Pancreas (tissue), 10 donors: Measurements from ENCODE around the gene CAPN2. TPM values are rescaled to one million over a fixed set of nuclear protein-coding genes. Genes with fewer than 3 reads are reported as not detected.
A peak's percentile ranks its signal among the peaks of the same experiment; 100 is the strongest.

Experiments
- ATAC-seq, 4 donors: fragments of 200-7000 bp; cut with Tn5 transposase; one replicate each; pipeline versions ENCODE4 v1.8.0 to v1.9.1; 2020; ENCODE audit warnings: mild to moderate bottlenecking in 4 of 4, moderate library complexity in 4 of 4
- DNase-seq, 6 donors: peaks; one replicate each; pipeline ENCODE4 v3.0.0-alpha.2; 2020
- FAIRE-seq: peaks from 2 replicates; lab custom pipeline; 2012; peaks lifted over from hg19 to GRCh38; lab: Jason Lieb, UNC
- H3K27ac ChIP-seq, 4 donors: fragments of 200-600 bp; sonication (generic); 1 replicate in 3 of 4; 2 replicates in 1 of 4; pipeline versions ENCODE4 v1.5.0 to v1.8.0; 2020
- H3K27me3 ChIP-seq, 4 donors: fragments of 200-600 bp; one replicate each; pipeline ENCODE4 v1.8.0; 2021
- H3K36me3 ChIP-seq, 3 donors: fragments of 200-600 bp; sonication (generic) in 1 of 3; one replicate each; pipeline versions ENCODE4 v1.5.0 to v1.8.0; 2020 to 2021
- H3K4me1 ChIP-seq, 3 donors: fragments of 200-600 bp; one replicate each; pipeline ENCODE4 v1.8.0; 2021
- H3K4me3 ChIP-seq, 4 donors: fragments of 200-600 bp; sonication (generic) in 2 of 4; one replicate each; pipeline versions ENCODE4 v1.5.0 to v1.8.0; 2020 to 2021
- H3K9me3 ChIP-seq, 4 donors: fragments of 200-600 bp; one replicate each; pipeline ENCODE4 v1.8.0; 2021
- WGBS, 2 donors: extraction: QIAGEN DNeasy Blood & Tissue Kit; methylation state at CpG; one replicate each; pipeline ENCODE4 v1.1.7; 2013; 5-methylcytosine and 5-hydroxymethylcytosine counted together
- intact Hi-C, 3 donors: fragments of 100-400 bp; cut with DNase I; formaldehyde crosslinking; loops; one replicate each; pipeline versions ENCODE4 v1.11.1 to v1.14.2; 2022
- polyA plus RNA-seq, 2 donors: library from polyadenylated mRNA; stranded (reverse); fragments of 200-250 nt; gene quantifications; one replicate each; pipeline ENCODE4 v1.2.3, GENCODE V29; 2013
- total RNA-seq, 6 donors: library from RNA; stranded (reverse); fragmentation: NEBNext Ultra II Directional in 4 of 6; extraction: Animal tissue kit (Norgen Biotek cat#: 25700) in 4 of 6; gene quantifications; one replicate each; pipeline versions ENCODE4 v1.2.1 to v1.2.4, GENCODE V29; 2021 to 2023
- TF ChIP-seq, protein P1 (sequence below), 4 donors: fragments of 200-600 bp; sonication (generic) in 3 of 4; IDR thresholded peaks; one replicate each; pipeline versions ENCODE4 v1.5.0 to v1.8.0; 2021; ENCODE audit warnings: antibody characterized with exemption in 4 of 4
- donor health status: healthy with polysubstance abuse.
- donor health status: DM: no; HTN: no; CAD: no; lungs with moderate emphysema.
- donor health status: DM: no; HTN: no; CAD: no.
- donor health status: control.
- donor health status: control.
- donor health status: Bipolar disorder and iron deficiency.
- donor health status: DM: yes; HTN: yes; CAD: no.
- donor health status: DM: no; HTN: no; CAD: no.
- donor health status: DM: no; HTN: no; CAD: no.
- donor health status: DM: yes; HTN: yes; CAD: no.

The CAPN2 gene
- total and polyA plus RNA-seq, 8 donors = 48.2 to 90.0 (median 55.7) TPM

DNA sequence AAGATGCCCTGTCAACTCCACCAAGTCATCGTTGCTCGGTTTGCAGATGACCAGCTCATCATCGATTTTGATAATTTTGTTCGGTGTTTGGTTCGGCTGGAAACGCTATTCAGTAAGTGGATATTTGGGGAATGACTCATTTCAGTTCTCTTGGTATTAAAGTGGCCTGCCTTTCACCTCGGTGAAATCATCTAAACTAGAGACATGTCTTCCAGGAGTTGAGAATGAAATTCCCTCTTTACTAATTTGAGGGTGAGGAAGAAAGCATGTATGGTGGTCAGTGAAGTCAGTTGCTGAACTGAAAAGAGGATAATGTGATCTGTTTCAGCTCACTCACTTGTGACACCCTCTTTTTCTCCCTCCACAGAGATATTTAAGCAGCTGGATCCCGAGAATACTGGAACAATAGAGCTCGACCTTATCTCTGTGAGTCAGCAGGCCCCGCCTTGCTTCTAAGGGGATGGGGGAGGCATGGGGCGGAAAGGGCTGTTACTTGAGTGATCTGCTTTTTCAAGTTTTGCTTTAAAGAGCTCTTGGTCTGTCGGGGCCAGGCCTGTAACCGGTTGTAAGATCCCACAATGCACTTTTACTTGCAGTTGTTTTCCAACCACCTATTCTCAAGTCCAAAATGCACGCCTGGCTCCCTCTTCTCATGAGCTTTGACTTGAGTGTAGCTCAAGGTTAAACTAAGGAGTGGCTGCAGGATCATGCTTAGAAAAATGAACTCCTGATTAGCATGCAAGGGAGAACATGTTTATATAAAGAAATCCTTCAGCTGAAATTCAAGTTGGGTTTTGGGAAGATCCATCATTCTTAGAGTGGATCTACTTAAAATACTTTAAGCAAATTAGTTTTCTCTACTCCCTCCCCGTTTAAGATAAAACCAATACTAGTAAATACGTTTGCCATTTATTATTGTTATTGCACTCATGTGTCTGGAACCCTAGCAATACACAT is 59.8 kb downstream of the CAPN2 start:
- H3K27ac ChIP-seq = peak overlapping the region in 2 of 4 donors; percentile 27 to 55
- peak in 1 of 6 donors; percentile 24 for DNase-seq
- peaks cover 0 to 49% (median 13%) of the 10 kb centered on the region in 3 donors for H3K36me3 ChIP-seq
- H3K4me1 ChIP-seq = peaks cover 0 to 5% (median 0%) of the 10 kb centered on the region in 3 donors
- peak in 3 of 4 donors; percentile 50 to 80 (median 72) for ATAC-seq
- intact Hi-C loops = no loop called here
- FAIRE-seq = no peak
- H3K27me3 ChIP-seq = no peaks in the 10 kb centered on the region
- no peaks in the 10 kb centered on the region for H3K9me3 ChIP-seq
- WGBS, 2 donors = 61 to 66% methylated on average over 16 of the region's 16 CpGs
- no peak overlapping the region for H3K4me3 ChIP-seq
- TF ChIP-seq, protein P1, sequence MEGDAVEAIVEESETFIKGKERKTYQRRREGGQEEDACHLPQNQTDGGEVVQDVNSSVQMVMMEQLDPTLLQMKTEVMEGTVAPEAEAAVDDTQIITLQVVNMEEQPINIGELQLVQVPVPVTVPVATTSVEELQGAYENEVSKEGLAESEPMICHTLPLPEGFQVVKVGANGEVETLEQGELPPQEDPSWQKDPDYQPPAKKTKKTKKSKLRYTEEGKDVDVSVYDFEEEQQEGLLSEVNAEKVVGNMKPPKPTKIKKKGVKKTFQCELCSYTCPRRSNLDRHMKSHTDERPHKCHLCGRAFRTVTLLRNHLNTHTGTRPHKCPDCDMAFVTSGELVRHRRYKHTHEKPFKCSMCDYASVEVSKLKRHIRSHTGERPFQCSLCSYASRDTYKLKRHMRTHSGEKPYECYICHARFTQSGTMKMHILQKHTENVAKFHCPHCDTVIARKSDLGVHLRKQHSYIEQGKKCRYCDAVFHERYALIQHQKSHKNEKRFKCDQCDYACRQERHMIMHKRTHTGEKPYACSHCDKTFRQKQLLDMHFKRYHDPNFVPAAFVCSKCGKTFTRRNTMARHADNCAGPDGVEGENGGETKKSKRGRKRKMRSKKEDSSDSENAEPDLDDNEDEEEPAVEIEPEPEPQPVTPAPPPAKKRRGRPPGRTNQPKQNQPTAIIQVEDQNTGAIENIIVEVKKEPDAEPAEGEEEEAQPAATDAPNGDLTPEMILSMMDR (IDR thresholded peaks at IDR 0.05) = no peak

DNA sequence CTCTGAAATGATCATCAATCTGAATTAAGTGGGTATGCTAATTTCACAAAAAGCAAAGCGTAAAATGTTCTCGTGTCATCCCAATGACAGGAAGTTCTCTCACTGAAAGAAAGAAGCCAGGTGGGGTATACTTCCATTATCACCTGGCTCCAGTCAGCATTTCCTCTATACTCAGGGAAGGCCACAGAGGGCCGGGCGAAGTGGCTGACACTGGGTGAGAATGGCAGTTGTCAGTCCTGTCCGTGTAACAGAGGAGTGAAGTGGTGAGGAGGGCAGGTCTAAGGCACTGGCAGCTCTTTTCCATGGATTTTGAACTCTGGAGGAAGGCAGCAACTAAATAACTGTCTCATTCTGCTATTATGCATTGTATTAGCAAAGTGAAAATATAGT is 60.4 kb downstream of the CAPN2 start:
- no peak for ATAC-seq
- 85 to 88% methylated on average over 5 of the region's 5 CpGs for WGBS, 2 donors

DNA sequence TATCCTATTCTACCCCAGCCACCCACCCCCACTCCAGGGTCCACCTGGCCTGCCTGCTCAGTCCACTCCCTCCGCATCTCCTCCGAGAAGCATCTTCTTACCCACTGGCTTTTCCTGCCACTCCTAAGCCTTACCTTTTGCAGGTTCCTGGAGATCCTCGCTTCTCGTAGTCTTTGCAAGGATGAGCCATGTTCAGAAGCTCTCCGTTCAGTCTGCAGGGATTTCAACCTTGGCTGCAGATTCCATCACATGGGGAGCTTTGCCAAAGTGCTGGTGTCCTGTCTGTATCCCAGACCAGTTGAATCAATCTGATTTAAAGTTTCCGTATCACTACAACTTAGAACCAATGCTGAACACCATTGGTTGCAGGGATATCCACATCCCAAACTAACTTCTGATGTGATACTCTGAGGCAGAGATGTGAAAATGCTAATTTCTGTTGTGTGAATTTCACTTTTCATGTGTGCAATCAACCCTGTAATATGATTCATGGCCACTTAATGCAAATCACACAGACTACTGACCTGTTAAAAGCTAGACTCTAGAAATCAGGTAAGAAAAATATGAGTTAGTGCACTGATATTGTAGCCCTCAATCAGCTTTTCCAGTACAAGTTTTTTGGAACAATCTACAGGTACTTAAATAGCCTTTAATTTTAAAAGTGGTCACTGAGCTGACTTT is 61.9 kb downstream of the CAPN2 start:
- FAIRE-seq = no peak
- H3K4me1 ChIP-seq = peaks cover 0 to 5% (median 0%) of the 10 kb centered on the region in 3 donors
- intact Hi-C loops = no loop called here

More for the DNA sequence above, 60.4 kb downstream of the CAPN2 start:
- no peak for FAIRE-seq
- no peaks in the 10 kb centered on the region for H3K9me3 ChIP-seq
- H3K27me3 ChIP-seq = no peaks in the 10 kb centered on the region
- TF ChIP-seq, protein P1 (IDR thresholded peaks at IDR 0.05) = no peak
- peak overlapping the region in 2 of 4 donors; percentile 27 to 55 for H3K27ac ChIP-seq
- peaks cover 0 to 5% (median 0%) of the 10 kb centered on the region in 3 donors for H3K4me1 ChIP-seq
- H3K4me3 ChIP-seq = no peak overlapping the region
- no peak for DNase-seq
- H3K36me3 ChIP-seq = peaks cover 0 to 49% (median 13%) of the 10 kb centered on the region in 3 donors
- intact Hi-C loops = no loop called here

DNA sequence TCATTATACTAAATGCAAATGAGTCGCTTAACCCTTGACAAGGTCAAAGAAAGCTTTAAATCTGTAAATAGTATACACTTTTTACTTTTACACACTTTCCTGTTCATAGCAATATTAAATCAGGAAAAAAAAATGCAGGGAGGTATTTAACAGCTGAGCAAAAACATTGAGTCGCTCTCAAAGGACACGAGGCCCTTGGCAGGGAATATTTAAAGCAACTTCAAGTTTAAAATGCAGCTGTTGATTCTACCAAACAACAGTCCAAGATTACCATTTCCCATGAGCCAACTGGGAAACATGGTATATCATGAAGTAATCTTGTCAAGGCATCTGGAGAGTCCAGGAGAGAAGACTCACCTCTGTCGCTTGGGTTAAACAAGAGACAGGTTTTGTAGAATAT is 62.7 kb downstream of the CAPN2 start:
- intact Hi-C loops = no loop called here
- Histone ChIP-seq H3K36me3 (peaks cover 0 to 50% (median 17%) of the 10 kb centered on the region in 3 donors), H3K4me3 (no peak overlapping the region), H3K27ac (no peak overlapping the region), H3K9me3 (no peaks in the 10 kb centered on the region), H3K4me1 (peaks cover 0 to 5% (median 0%) of the 10 kb centered on the region in 3 donors), H3K27me3 (no peaks in the 10 kb centered on the region)
- FAIRE-seq (no peak), ATAC-seq (no peak), DNase-seq (no peak)
- WGBS, 2 donors = 52 to 72% methylated on average over 4 of the region's 4 CpGs
- TF ChIP-seq, protein P1 (IDR thresholded peaks at IDR 0.05) = no peak

More for the DNA sequence above, 61.9 kb downstream of the CAPN2 start:
- Histone ChIP-seq H3K9me3 (no peaks in the 10 kb centered on the region), H3K36me3 (peaks cover 0 to 49% (median 13%) of the 10 kb centered on the region in 3 donors), H3K27me3 (no peaks in the 10 kb centered on the region), H3K4me3 (no peak overlapping the region), H3K27ac (no peak overlapping the region)
- ATAC-seq (no peak), DNase-seq (no peak)
- WGBS, 2 donors = 92 to 95% methylated on average over 6 of the region's 6 CpGs
- TF ChIP-seq, protein P1 (IDR thresholded peaks at IDR 0.05) = no peak
